BJ (cell line): ENCODE measurements around the gene COPS8. TPM values are rescaled to one million over a fixed set of nuclear protein-coding genes. Genes with fewer than 3 reads are reported as not detected.

Experiments used
- CTCF ChIA-PET: fragments of 350-600 bp; formaldehyde crosslinking; extraction: SDS; loops from one replicate; lab custom pipeline; 2021; ENCODE audit warnings: antibody characterized with exemption, inconsistent platforms; lab: Yijun Ruan, JAX
- POLR2A ChIA-PET: fragments of 300-600 bp; sonication (Branson Sonifier 250); formaldehyde crosslinking; extraction: SDS; loops from one replicate; lab custom pipeline; 2021; ENCODE audit warnings: antibody characterized with exemption; lab: Charles Lee
- DNase-seq: peaks from one replicate; pipeline ENCODE4 v3.0.0-alpha.2; 2011; ENCODE audit warnings: low read depth
- H3K27me3 ChIP-seq: 2 replicates; pipeline ENCODE4 v1.6.0; 2011; ENCODE audit warnings: low read length; ENCODE audit not compliant: control insufficient read depth, insufficient read depth
- H3K36me3 ChIP-seq: 2 replicates; pipeline ENCODE4 v1.5.1; 2011; ENCODE audit warnings: low read length; ENCODE audit not compliant: control insufficient read depth, insufficient read depth
- H3K4me3 ChIP-seq: 2 replicates; pipeline ENCODE4 v1.5.1; 2011; ENCODE audit warnings: low read depth, mild to moderate bottlenecking, control low read depth, low read length
- CTCF ChIP-seq: IDR thresholded peaks from 2 replicates; pipeline ENCODE4 v1.5.1; 2011; ENCODE audit warnings: low read depth, mild to moderate bottlenecking, control low read depth, inconsistent platforms, low read length, moderate library complexity; ENCODE audit not compliant: insufficient read depth
- polyA plus RNA-seq: library from polyadenylated mRNA; depleted of rRNA; stranded (reverse); fragments of >200 nt; gene quantifications from 2 replicates; pipeline ENCODE4 v1.2.3, GENCODE V29; 2011

Gene COPS8
- polyA plus RNA-seq, 1 experiment = 55.8 TPM

DNA sequence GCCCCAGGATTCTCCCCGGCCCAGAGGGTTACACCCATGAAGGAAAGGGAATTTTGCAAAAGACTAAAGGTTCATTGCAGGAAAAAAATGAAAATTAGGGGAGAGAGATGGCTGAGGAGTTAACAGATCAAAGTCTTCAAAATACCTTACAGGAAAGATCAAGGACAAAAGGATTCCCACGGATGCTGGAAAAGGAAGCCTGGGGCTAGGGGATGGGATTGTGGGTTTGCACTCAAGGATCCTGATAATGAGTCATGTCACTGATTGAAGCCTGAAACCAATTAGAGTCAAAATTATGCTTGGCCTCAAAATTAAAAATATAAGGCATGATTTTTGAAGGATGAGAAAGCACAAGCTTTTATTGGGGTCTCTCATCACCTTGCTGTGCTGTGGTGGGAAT, 32.6 kb upstream of the COPS8 start:
- no peaks in the 10 kb centered on the region for H3K36me3 ChIP-seq
- no peak overlapping the region for H3K4me3 ChIP-seq
- H3K27me3 ChIP-seq = no peaks in the 10 kb centered on the region; the same call in 1 of the 2 replicates
- POLR2A ChIA-PET = no interaction called here
- CTCF ChIA-PET = no interaction called here
- no peak for DNase-seq
- TF ChIP-seq CTCF = no peak

DNA sequence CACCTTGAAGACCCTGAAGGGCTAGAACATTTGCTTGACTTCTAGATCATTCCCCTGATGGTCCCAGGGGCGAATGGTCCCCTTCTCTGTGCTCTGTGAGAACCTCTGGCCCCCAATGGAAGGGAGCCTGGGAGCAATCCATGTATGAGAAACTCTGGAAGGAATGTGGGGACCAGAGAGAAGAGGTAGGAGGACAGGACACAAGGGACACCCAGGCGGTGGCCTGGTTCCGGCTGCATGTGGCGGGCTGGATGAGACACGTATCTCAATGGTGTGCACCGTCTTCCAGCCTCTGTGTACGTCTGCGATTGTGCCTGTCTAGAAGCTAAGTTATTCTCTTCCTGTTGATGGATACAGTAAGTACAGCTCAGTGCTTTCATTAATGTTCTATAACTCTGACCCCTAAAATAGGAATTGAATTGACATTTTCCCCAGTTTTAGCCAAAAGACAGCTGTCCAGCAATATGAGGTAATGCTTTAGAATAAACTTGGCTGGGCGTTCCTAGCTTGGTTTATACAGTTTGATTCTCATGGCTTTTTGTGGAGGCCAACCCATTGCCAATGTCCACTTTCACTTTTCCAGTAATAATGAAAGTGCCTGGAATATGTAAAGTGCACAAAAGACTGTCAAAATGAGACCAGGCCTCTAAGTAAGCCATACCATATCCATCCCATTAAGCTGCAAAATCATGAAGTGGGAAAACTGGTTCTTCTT, 30.1 kb upstream of the COPS8 start:
- H3K4me3 ChIP-seq = no peak overlapping the region
- no peaks in the 10 kb centered on the region for H3K36me3 ChIP-seq
- ChIA-PET CTCF (interaction anchor here (0.7 kb wide), 1 partner anchor 713 kb away, joined by 3 read pairs; no protein-coding TSS in a partner anchor), POLR2A (no interaction called here)
- TF ChIP-seq CTCF = no peak
- H3K27me3 ChIP-seq = no peaks in the 10 kb centered on the region; the same call in 1 of the 2 replicates
- DNase-seq = no peak

DNA sequence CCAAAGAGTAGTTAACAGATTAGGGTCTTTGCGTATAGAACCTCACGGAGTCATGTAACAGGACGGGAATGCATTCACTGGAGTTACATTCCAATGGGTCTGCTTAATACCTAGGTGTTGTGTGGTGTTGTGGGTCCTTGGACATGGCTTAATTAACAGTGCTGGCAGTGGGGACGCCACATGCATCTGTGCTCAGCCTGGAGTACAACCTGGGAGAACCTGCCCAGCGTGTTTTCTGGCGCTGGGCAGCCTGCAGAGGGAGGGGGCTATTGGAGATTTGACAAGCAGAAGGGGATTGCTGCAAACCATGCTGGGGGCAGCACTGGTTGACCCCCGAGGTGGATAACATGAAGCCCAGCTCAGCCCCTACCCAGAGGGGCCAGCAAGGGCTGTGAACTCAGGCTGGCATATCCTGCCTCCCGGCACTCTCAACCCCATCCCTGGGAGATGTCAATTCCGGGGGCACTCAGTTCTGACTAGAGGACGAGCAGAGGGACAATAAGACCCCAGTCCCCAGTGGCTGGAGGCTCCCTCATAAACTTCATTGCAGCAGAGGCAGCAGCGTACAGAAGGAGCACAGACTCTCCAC, 29.3 kb upstream of the COPS8 start:
- H3K4me3 ChIP-seq = no peak overlapping the region
- POLR2A ChIA-PET = no interaction called here

GRCh38 chr2:237057107-237057506, 28.6 kb upstream of the COPS8 start:
- ChIA-PET CTCF (no interaction called here), POLR2A (no interaction called here)
- H3K36me3 ChIP-seq = no peaks in the 10 kb centered on the region
- H3K27me3 ChIP-seq = no peaks in the 10 kb centered on the region; the same call in 1 of the 2 replicates
- no peak for DNase-seq
- TF ChIP-seq CTCF = no peak
- H3K4me3 ChIP-seq = no peak overlapping the region

More for the DNA sequence above, 29.3 kb upstream of the COPS8 start:
- CTCF ChIA-PET = no interaction called here
- TF ChIP-seq CTCF = no peak
- DNase-seq = no peak
- no peaks in the 10 kb centered on the region; the same call in 1 of the 2 replicates for H3K27me3 ChIP-seq
- H3K36me3 ChIP-seq = no peaks in the 10 kb centered on the region

GRCh38 chr2:237057893-237058300, 27.8 kb upstream of the COPS8 start:
- ChIA-PET CTCF (interaction anchor here (1.5 to 8.8 kb wide), 3 partner anchors 12 to 707 kb away, joined by 4 to 91 read pairs (median 10); no protein-coding TSS in a partner anchor), POLR2A (no interaction called here)
- H3K4me3 ChIP-seq = no peak overlapping the region
- DNase-seq = no peak
- no peaks in the 10 kb centered on the region; the same call in 1 of the 2 replicates for H3K27me3 ChIP-seq
- no peaks in the 10 kb centered on the region for H3K36me3 ChIP-seq
- TF ChIP-seq CTCF = no peak
